K562 (cell line): ENCODE measurements around the gene MCEMP1. TPM values are rescaled to one million over a fixed set of nuclear protein-coding genes. Genes with fewer than 3 reads are reported as not detected.

Experiments
- ATAC-seq: fragments of 200-7000 bp; cut with Tn5 transposase; 3 replicates; pipeline ENCODE4 v1.9.1; 2020; ENCODE audit warnings: moderate library complexity
- BruUV-seq: library from RNA; stranded (reverse); fragments of 400-500 nt; replicated peaks from 2 replicates; lab custom pipeline; 2021; lab: Mats Ljungman, UMichigan
- CTCF ChIA-PET: fragments of 300-600 bp; formaldehyde crosslinking; extraction: SDS; loops from one replicate; lab custom pipeline; 2021; ENCODE audit warnings: low intra/inter-chr PET ratio; lab: Yijun Ruan, JAX
- POLR2A ChIA-PET: fragments of 300-600, 350-650 bp; sonication (Branson Sonifier 250); formaldehyde crosslinking; extraction: SDS; loops from one replicate; lab custom pipeline; 2021; ENCODE audit warnings: antibody characterized with exemption, inconsistent platforms; lab: Yijun Ruan, JAX
- DNase-seq, 4 experiments: peaks; one replicate each; pipeline versions ENCODE4 v3.0.0 to v3.0.0-alpha.2; 2011 to 2018; ENCODE audit warnings: low spot score in 3 of 4, mixed read lengths in 3 of 4; ENCODE audit errors: extremely low read depth in 1 of 4
- FAIRE-seq: peaks from 2 replicates; lab custom pipeline; 2011; peaks lifted over from hg19 to GRCh38; lab: Jason Lieb, UNC
- H2AFZ ChIP-seq: 2 replicates; pipeline ENCODE4 v1.6.0; 2011; ENCODE audit warnings: low read depth, low read length, control low read depth, inconsistent platforms
- H3K27ac ChIP-seq: fragments of 200-600 bp; 3 replicates; pipeline ENCODE4 v1.8.0; 2011; ENCODE audit warnings: low read depth, mild to moderate bottlenecking, control low read depth, inconsistent platforms, low read length, moderate library complexity, mixed read lengths; ENCODE audit errors: extremely low read depth
- H3K27me3 ChIP-seq, 2 experiments: fragments of 300-600 bp in 1 of 2; 2 replicates in 1 of 2; 3 replicates in 1 of 2; pipeline versions ENCODE4 v1.6.0 to v1.8.0; 2011; ENCODE audit warnings: inconsistent platforms in 2 of 2, low read length in 2 of 2, mild to moderate bottlenecking in 1 of 2, mixed read lengths in 1 of 2, moderate library complexity in 1 of 2; ENCODE audit not compliant: control insufficient read depth in 2 of 2, insufficient read depth in 2 of 2
- H3K36me3 ChIP-seq: fragments of 300-600 bp; 3 replicates; pipeline ENCODE4 v1.8.0; 2011; ENCODE audit warnings: mild to moderate bottlenecking, low read length, inconsistent platforms; ENCODE audit not compliant: control insufficient read depth, insufficient read depth
- H3K4me1 ChIP-seq, 2 experiments: fragments of 200-600 bp in 1 of 2; replicated peaks in 1 of 2; 2 replicates in 1 of 2; 3 replicates in 1 of 2; pipeline versions ENCODE4 v1.5.1 to v1.8.0; 2011; ENCODE audit warnings: inconsistent platforms in 2 of 2, low read length in 2 of 2, mild to moderate bottlenecking in 1 of 2, mixed read lengths in 1 of 2, moderate library complexity in 1 of 2; ENCODE audit not compliant: control insufficient read depth in 2 of 2, insufficient read depth in 2 of 2
- H3K4me2 ChIP-seq: 2 replicates; pipeline ENCODE4 v1.6.1; 2011; ENCODE audit warnings: low read length, control low read depth, inconsistent platforms, mixed read lengths; ENCODE audit not compliant: insufficient read depth
- H3K4me3 ChIP-seq: fragments of 200-600 bp; sonication (generic), shearing (Covaris generic); 2 replicates; pipeline ENCODE4 v1.5.1; 2016; ENCODE audit warnings: control low read depth, inconsistent platforms
- H3K79me2 ChIP-seq: fragments of 200-600 bp; 3 replicates; pipeline ENCODE4 v1.8.0; 2011; ENCODE audit warnings: low read length, inconsistent platforms; ENCODE audit not compliant: control insufficient read depth, insufficient read depth
- H3K9ac ChIP-seq, 2 experiments: 2 replicates each; pipeline versions ENCODE4 v1.6.0 to v1.6.1; 2011; ENCODE audit warnings: low read depth in 2 of 2, low read length in 2 of 2, control low read depth in 1 of 2, inconsistent platforms in 1 of 2, mild to moderate bottlenecking in 1 of 2, mixed read lengths in 1 of 2; ENCODE audit not compliant: insufficient read depth in 1 of 2
- H3K9me1 ChIP-seq: one replicate; pipeline ENCODE4 v1.6.0; 2011; ENCODE audit warnings: inconsistent platforms, mild to moderate bottlenecking, low read length, moderate library complexity; ENCODE audit not compliant: control insufficient read depth, insufficient read depth
- H3K9me3 ChIP-seq: replicated peaks from 2 replicates; pipeline ENCODE4 v1.5.1; 2011; ENCODE audit warnings: low read depth, low read length, inconsistent platforms; ENCODE audit not compliant: control insufficient read depth, insufficient read depth
- H4K20me1 ChIP-seq: replicated peaks from 2 replicates; pipeline ENCODE4 v1.6.1; 2011; ENCODE audit warnings: low read length, inconsistent platforms, mixed read lengths; ENCODE audit not compliant: control insufficient read depth, insufficient read depth
- CBX8 ChIP-seq: fragments of 200-600 bp; sonication (generic); IDR thresholded peaks from 2 replicates; pipeline ENCODE4 v1.6.1; 2012; ENCODE audit warnings: borderline replicate concordance, mixed run types, low read depth, mild to moderate bottlenecking, moderate library complexity, mixed read lengths, low read length, control low read depth, inconsistent platforms; ENCODE audit not compliant: poor library complexity, severe bottlenecking; ENCODE audit errors: extremely low read depth
- CCNT2 ChIP-seq: IDR thresholded peaks from 2 replicates; pipeline ENCODE4 v1.6.1; 2011; ENCODE audit warnings: borderline replicate concordance, low read depth, mild to moderate bottlenecking, moderate library complexity, mixed read lengths, low read length; ENCODE audit not compliant: insufficient read length; ENCODE audit errors: extremely low read depth
- FIP1L1 ChIP-seq: fragments of 200-400 bp; formaldehyde crosslinking; IDR thresholded peaks from 2 replicates; pipeline ENCODE4 v1.6.1; 2018; ENCODE audit warnings: mild to moderate bottlenecking, low read depth, low read length; ENCODE audit not compliant: poor library complexity, severe bottlenecking
- KLF13 ChIP-seq: fragments of 450-650 bp; IDR thresholded peaks from 2 replicates; pipeline ENCODE4 v1.6.1; 2016; ENCODE audit warnings: missing genetic modification characterization, low read depth, mild to moderate bottlenecking, missing compliant biosample characterization, moderate library complexity, borderline replicate concordance
- TBL1XR1 ChIP-seq, 2 experiments: IDR thresholded peaks; 2 replicates each; pipeline ENCODE4 v1.6.1; 2012; ENCODE audit warnings: improper control_type of control experiment in 2 of 2, low read length in 2 of 2, mild to moderate bottlenecking in 1 of 2
- ZFPM2 ChIP-seq: fragments of 250-450 bp; sonication (Bioruptor Pico); IDR thresholded peaks from 2 replicates; pipeline ENCODE4 v1.5.1; 2022; ENCODE audit warnings: mild to moderate bottlenecking
- WGBS: fragments of 100-300 bp; shearing (Covaris generic); methylation state at CpG from one replicate; pipeline ENCODE4 v1.1.6; 2016; ENCODE audit warnings: low coverage, mixed read lengths; ENCODE audit not compliant: insufficient coverage; ENCODE audit errors: missing lambda C conversion rate; 5-methylcytosine and 5-hydroxymethylcytosine counted together
- in situ Hi-C: fragments of 300-500 bp; cut with MboI; formaldehyde crosslinking; loops from 4 replicates; pipeline ENCODE4 v1.15.0; 2018; ENCODE audit warnings: inconsistent platforms, mixed read lengths
- intact Hi-C: fragments of 100-400 bp; cut with micrococcal nuclease; formaldehyde crosslinking; loops from 2 replicates; pipeline ENCODE4 v1.14.2; 2022
- polyA plus RNA-seq, 8 experiments: library from polyadenylated mRNA; depleted of rRNA in 4 of 8; stranded (reverse) in 5 of 8; unstranded in 3 of 8; fragments of >200 nt; fragmentation: Nextera tagmentation in 2 of 8; fragmentation: Illumina TruSeq in 1 of 8; extraction: Ambion mirVana in 2 of 8; extraction: Trizol in 1 of 8; gene quantifications; 2 replicates each; pipeline versions ENCODE4 v1.2.1 to v1.2.3, GENCODE V29; 2011 to 2014; ENCODE audit warnings: inconsistent platforms in 1 of 8, missing spikeins in 1 of 8
- total RNA-seq, 7 experiments: library from RNA; depleted of rRNA in 6 of 7; stranded (reverse); fragments of >200 nt in 6 of 7; fragmentation: Illumina TruSeq in 2 of 7; extraction: Trizol in 2 of 7; gene quantifications; 2 replicates each; pipeline versions ENCODE4 v1.2.1 to v1.2.3, GENCODE V29; 2011 to 2021; ENCODE audit warnings: low replicate concordance in 1 of 7
- TF ChIP-seq, protein P1 (sequence below), 2 experiments: fragments of 200-800 bp in 1 of 2; sonication (Bioruptor generic) in 1 of 2; sonication (generic) in 1 of 2; formaldehyde crosslinking in 1 of 2; IDR thresholded peaks in 1 of 2; conservative IDR thresholded peaks in 1 of 2; 2 replicates each; pipeline versions ENCODE4 v1.5.0 to v1.6.1; 2016 to 2020; ENCODE audit warnings: missing compliant biosample characterization in 1 of 2, missing genetic modification characterization in 1 of 2, missing genetic modification reagents in 1 of 2
- TF ChIP-seq, protein P2 (sequence below): sonication (generic); formaldehyde crosslinking; IDR thresholded peaks from 2 replicates; pipeline ENCODE4 v1.8.0; 2023; ENCODE audit warnings: missing genetic modification reagents, mild to moderate bottlenecking, borderline replicate concordance

Gene MCEMP1
- total and polyA plus RNA-seq, 9 of the 15 experiments (the other 6 are each of a cell fraction or from before 2014, with no cell fraction given) = 0.11 to 1.8 (median 0.51) TPM

DNA sequence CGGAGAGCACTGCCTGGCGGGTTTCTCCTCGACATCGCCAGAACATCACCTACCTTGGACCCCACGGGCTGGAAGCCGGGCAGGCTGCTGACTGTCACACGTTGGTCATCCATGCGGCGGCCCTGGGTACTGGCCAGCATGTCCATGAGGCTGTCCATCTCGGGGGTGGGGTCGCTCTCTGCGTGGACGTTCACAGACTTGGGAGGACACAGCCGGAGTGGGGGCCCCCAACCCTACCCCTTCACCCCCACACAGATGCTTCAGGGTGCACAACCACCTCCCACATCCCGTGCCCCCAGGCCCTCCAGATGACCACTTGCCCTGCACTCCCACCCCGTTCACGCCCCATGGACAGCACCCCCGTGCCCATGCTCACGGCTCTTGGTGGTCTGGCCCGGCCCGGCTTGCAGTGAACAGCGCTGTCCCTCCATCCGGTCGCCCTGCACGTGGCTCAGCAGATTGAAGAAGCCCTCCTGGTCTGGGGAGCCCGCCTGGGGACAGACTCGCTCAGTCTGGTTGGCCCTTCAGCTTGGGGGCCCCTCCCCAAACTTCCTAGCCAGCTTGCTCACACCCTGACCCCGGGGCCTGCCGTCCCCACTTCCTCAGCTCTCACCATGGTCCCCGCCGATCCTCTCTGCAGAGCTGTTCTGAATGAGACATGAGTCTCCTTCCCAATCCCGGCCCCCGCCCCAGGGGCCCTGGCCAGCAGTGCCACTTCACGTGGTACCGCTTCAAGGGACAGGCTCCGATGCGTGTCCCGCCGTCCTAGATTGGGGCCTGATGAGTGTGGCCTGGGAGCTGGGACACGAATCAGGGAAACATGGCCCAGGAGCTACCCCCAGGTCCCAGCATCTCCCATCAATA, 44.3 kb upstream of the MCEMP1 start (continued):
- TF ChIP-seq, protein P1, sequence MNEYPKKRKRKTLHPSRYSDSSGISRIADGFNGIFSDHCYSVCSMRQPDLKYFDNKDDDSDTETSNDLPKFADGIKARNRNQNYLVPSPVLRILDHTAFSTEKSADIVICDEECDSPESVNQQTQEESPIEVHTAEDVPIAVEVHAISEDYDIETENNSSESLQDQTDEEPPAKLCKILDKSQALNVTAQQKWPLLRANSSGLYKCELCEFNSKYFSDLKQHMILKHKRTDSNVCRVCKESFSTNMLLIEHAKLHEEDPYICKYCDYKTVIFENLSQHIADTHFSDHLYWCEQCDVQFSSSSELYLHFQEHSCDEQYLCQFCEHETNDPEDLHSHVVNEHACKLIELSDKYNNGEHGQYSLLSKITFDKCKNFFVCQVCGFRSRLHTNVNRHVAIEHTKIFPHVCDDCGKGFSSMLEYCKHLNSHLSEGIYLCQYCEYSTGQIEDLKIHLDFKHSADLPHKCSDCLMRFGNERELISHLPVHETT (CRISPR knock-in tag; conservative IDR thresholded peaks at IDR 0.05 in 1 of 2, IDR thresholded peaks at IDR 0.05 in 1 of 2) = no peak

DNA sequence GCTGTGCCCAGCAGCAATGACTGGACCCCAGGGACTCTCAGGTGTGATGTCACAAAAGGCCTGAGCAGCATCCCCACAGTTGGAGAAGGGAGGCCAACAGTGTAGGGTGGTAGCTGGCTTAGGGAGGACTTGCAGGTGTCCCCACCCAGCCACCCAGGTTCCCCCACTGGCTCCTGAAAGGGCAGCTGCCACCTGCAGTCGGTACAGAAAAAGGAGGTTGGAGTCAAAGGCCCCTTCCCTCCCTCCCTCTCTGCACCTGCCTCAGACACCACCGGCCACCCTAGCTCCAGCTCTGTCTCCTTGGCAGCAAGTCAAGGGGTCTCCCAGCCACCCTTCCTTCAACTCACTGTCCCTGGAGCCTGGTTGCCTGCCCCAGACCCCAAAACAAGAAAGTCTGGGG, 43.2 kb upstream of the MCEMP1 start, which contains the start of gene PCP2:
PCP2 (minus strand) TSS at position 22 of the 400 bp plus-strand sequence. CDS start 262 bp downstream, outside the sequence.
- Histone ChIP-seq H3K9me3 (no peaks in the 10 kb centered on the region), H3K4me1 (peaks cover 19 to 38% of the 10 kb centered on the region in 2 experiments; a peak in 4 of 5 replicates), H2AFZ (no peak within 1 kb of the TSS), H3K27me3 (no peaks in the 10 kb centered on the region), H3K9ac (peak within 1 kb of the TSS in 1 of 2 experiments; percentile 39; a peak in 1 of 4 replicates), H3K4me2 (no peak within 1 kb of the TSS), H3K36me3 (peaks cover 17% of the 10 kb centered on the region; the same call in 2 of the 3 replicates), H4K20me1 (peaks cover under 1% of the 10 kb centered on the region; the same call in 1 of the 2 replicates), H3K4me3 (no peak within 1 kb of the TSS), H3K27ac (no peak within 1 kb of the TSS), H3K79me2 (peaks cover 46% of the 10 kb centered on the region), H3K9me1 (no peaks in the 10 kb centered on the region)
- ChIA-PET CTCF (no interaction called here), POLR2A (interaction anchor here (0.5 to 0.8 kb wide), 5 partner anchors 9 to 98 kb away, joined by 3 to 4 read pairs (median 3); partner anchors contain the start of gene PNPLA6)
- WGBS = 60% methylated on average over 1 of the region's 2 CpGs
- ATAC-seq = no peak
- BruUV-seq = no TSS peak
- no peak for DNase-seq
- intact Hi-C loops = no loop called here
- FAIRE-seq = no peak
- in situ Hi-C loops = no loop called here
- TF ChIP-seq CCNT2 = no peak
- TF ChIP-seq, protein P2, sequence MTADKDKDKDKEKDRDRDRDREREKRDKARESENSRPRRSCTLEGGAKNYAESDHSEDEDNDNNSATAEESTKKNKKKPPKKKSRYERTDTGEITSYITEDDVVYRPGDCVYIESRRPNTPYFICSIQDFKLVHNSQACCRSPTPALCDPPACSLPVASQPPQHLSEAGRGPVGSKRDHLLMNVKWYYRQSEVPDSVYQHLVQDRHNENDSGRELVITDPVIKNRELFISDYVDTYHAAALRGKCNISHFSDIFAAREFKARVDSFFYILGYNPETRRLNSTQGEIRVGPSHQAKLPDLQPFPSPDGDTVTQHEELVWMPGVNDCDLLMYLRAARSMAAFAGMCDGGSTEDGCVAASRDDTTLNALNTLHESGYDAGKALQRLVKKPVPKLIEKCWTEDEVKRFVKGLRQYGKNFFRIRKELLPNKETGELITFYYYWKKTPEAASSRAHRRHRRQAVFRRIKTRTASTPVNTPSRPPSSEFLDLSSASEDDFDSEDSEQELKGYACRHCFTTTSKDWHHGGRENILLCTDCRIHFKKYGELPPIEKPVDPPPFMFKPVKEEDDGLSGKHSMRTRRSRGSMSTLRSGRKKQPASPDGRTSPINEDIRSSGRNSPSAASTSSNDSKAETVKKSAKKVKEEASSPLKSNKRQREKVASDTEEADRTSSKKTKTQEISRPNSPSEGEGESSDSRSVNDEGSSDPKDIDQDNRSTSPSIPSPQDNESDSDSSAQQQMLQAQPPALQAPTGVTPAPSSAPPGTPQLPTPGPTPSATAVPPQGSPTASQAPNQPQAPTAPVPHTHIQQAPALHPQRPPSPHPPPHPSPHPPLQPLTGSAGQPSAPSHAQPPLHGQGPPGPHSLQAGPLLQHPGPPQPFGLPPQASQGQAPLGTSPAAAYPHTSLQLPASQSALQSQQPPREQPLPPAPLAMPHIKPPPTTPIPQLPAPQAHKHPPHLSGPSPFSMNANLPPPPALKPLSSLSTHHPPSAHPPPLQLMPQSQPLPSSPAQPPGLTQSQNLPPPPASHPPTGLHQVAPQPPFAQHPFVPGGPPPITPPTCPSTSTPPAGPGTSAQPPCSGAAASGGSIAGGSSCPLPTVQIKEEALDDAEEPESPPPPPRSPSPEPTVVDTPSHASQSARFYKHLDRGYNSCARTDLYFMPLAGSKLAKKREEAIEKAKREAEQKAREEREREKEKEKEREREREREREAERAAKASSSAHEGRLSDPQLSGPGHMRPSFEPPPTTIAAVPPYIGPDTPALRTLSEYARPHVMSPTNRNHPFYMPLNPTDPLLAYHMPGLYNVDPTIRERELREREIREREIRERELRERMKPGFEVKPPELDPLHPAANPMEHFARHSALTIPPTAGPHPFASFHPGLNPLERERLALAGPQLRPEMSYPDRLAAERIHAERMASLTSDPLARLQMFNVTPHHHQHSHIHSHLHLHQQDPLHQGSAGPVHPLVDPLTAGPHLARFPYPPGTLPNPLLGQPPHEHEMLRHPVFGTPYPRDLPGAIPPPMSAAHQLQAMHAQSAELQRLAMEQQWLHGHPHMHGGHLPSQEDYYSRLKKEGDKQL = no peak
- no peak for TF ChIP-seq TBL1XR1 (IDR thresholded peaks at IDR 0.05; ENCODE audit: low read length in 2 of 2)
- no peak for TF ChIP-seq CBX8
- TF ChIP-seq FIP1L1 = no peak
- no peak for TF ChIP-seq KLF13 (tag)
- no peak for TF ChIP-seq ZFPM2 (CRISPR knock-in tag)
